GM06990 (cell line): ENCODE results near the gene USP5.

Source experiments
- DNase-seq: peaks from one replicate; pipeline ENCODE4 v3.0.0-alpha.2; 2011; ENCODE audit not compliant: insufficient read length; ENCODE audit errors: extremely low read depth
- H3K27me3 ChIP-seq: replicated peaks from 2 replicates; pipeline ENCODE4 v1.6.0; 2011; ENCODE audit warnings: low read length; ENCODE audit not compliant: control insufficient read depth, insufficient read depth
- H3K36me3 ChIP-seq: 2 replicates; pipeline ENCODE4 v1.5.1; 2011; ENCODE audit warnings: low read length; ENCODE audit not compliant: control insufficient read depth, insufficient read depth
- H3K4me3 ChIP-seq: replicated peaks from 2 replicates; pipeline ENCODE4 v1.5.1; 2011; ENCODE audit warnings: low read depth, mild to moderate bottlenecking, control low read depth, low read length
- CTCF ChIP-seq: IDR thresholded peaks from 2 replicates; pipeline ENCODE4 v1.5.1; 2011; ENCODE audit warnings: low read length, control low read depth, mild to moderate bottlenecking, inconsistent platforms; ENCODE audit not compliant: insufficient read depth, poor library complexity, severe bottlenecking

USP5 gene, protein sequence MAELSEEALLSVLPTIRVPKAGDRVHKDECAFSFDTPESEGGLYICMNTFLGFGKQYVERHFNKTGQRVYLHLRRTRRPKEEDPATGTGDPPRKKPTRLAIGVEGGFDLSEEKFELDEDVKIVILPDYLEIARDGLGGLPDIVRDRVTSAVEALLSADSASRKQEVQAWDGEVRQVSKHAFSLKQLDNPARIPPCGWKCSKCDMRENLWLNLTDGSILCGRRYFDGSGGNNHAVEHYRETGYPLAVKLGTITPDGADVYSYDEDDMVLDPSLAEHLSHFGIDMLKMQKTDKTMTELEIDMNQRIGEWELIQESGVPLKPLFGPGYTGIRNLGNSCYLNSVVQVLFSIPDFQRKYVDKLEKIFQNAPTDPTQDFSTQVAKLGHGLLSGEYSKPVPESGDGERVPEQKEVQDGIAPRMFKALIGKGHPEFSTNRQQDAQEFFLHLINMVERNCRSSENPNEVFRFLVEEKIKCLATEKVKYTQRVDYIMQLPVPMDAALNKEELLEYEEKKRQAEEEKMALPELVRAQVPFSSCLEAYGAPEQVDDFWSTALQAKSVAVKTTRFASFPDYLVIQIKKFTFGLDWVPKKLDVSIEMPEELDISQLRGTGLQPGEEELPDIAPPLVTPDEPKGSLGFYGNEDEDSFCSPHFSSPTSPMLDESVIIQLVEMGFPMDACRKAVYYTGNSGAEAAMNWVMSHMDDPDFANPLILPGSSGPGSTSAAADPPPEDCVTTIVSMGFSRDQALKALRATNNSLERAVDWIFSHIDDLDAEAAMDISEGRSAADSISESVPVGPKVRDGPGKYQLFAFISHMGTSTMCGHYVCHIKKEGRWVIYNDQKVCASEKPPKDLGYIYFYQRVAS

GRCh38 chr12:6851921-6852650 is at the start of gene USP5:
Gene USP5 (plus strand): TSS chr12:6852150. CDS start chr12:6852180, 30 bp downstream.
- H3K36me3 ChIP-seq: peaks cover 18% of the 10 kb centered on the region
- peak; percentile 100 for DNase-seq
- H3K27me3 ChIP-seq: no peaks in the 10 kb centered on the region
- TF ChIP-seq CTCF: no peak
- H3K4me3 ChIP-seq: peak within 1 kb of the TSS; percentile 95

- TF ChIP-seq CTCF: no peak
- Histone ChIP-seq H3K36me3 (no peaks in the 10 kb centered on the region), H3K4me3 (no peak overlapping the region), H3K27me3 (no peaks in the 10 kb centered on the region)
- no peak for DNase-seq
Measured at GRCh38 chr12:6807170-6807569, 44.8 kb upstream of the USP5 start.

DNA sequence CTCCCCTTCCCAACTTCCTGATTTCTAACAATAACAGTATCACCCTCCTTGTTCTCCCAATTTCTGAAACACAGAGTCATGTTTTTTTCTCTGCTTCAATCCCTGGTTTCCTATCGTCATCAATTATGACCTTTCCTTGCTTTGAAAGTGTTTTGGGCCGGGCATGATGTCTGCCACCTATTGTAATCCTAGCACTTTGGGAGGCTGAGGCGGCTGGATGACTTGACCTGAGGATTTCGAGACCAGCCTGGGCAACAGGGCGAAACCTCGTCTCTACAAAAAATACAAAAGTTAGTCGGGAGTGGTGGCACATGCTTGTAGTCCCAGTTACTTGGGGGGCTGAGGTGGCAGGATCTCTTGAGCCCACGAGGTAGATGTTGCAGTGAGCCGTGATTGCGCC is 42.9 kb upstream of the USP5 start:
- Histone ChIP-seq H3K36me3 (no peaks in the 10 kb centered on the region), H3K27me3 (no peaks in the 10 kb centered on the region), H3K4me3 (no peak overlapping the region)
- no peak for TF ChIP-seq CTCF
- DNase-seq: no peak

DNA sequence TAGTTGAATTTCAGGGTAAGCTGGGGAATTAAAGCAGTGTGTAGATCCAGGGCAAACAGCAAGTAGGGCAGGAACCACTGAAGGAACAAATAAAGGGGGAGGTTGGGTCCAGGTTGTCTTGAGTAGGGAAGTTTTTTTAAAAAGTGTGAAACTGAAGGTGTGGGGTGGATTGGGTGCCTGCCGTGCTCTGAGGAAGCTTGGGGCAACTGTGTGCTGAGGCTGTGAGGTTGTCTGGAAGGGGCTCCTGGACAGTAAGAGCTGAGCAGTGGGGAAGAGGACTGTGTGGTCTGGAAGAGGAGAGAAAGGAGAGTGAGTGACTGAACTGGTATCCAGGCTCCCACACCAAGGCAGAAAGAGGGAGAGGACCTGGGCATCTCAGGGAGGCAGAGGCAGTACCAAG is 41.2 kb upstream of the USP5 start:
- H3K4me3 ChIP-seq: no peak overlapping the region
- H3K27me3 ChIP-seq: no peaks in the 10 kb centered on the region
- no peak for TF ChIP-seq CTCF
- no peak for DNase-seq
- no peaks in the 10 kb centered on the region for H3K36me3 ChIP-seq

DNA sequence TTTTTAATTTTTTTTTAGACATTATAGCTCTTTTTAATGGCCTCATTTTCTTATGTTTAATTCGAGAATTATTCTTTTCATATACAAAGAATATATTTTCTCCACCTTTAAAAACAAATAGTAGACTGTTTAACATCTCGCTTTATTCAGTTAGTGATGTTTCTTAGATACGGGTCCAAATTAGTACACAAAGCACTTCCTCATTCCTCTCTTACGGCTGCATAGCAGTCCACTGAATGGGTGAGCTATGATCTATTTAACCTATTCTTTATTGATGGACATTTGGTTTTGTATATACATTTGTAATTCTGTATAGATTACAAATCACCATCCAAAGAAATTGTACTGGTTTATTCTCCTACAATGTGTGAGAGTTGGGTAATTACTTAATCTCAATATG is 38.6 kb upstream of the USP5 start:
- Histone ChIP-seq H3K27me3 (no peaks in the 10 kb centered on the region), H3K36me3 (no peaks in the 10 kb centered on the region), H3K4me3 (no peak overlapping the region)
- TF ChIP-seq CTCF: no peak
- no peak for DNase-seq
